GM18951 (cell line): ENCODE data around the gene BRD7.

Experiments used
- POLR2A ChIP-seq: IDR thresholded peaks from 4 replicates; pipeline ENCODE4 v1.6.1; 2011; ENCODE audit warnings: mild to moderate bottlenecking; ENCODE audit not compliant: insufficient read length, insufficient read depth; ENCODE audit errors: extremely low read depth
- in situ Hi-C: fragments of 300-500 bp; cut with MboI; formaldehyde crosslinking; loops from one replicate; pipeline ENCODE4 v1.12.0; 2022; ENCODE audit warnings: low sequenced_read_pairs, mixed read lengths, inconsistent platforms; ENCODE audit not compliant: unreplicated experiment

BRD7 gene

GRCh38 chr16:50314665-50315064 is 54.1 kb downstream of the BRD7 start:
- no peak for TF ChIP-seq POLR2A
- in situ Hi-C loops: no loop called here

GRCh38 chr16:50313596-50314478 is 55.0 kb downstream of the BRD7 start:
- TF ChIP-seq POLR2A: no peak
- in situ Hi-C loops: no loop called here

- no peak for TF ChIP-seq POLR2A
- in situ Hi-C loops: no loop called here
These were observed 56.8 kb downstream of the BRD7 start for GRCh38 chr16:50311891-50312501.

- in situ Hi-C loops: no loop called here
- TF ChIP-seq POLR2A: no peak
These were observed 57.7 kb downstream of the BRD7 start for GRCh38 chr16:50311134-50311528.

GRCh38 chr16:50310308-50311133 is 58.3 kb downstream of the BRD7 start:
- in situ Hi-C loops: no loop called here
- no peak for TF ChIP-seq POLR2A

GRCh38 chr16:50309527-50310307 is 59.1 kb downstream of the BRD7 start:
- in situ Hi-C loops: no loop called here
- no peak for TF ChIP-seq POLR2A

- in situ Hi-C loops: no loop called here
- no peak for TF ChIP-seq POLR2A
These were observed 59.6 kb downstream of the BRD7 start for GRCh38 chr16:50309156-50309526.

GRCh38 chr16:50308237-50308965 is 60.4 kb downstream of the BRD7 start:
- in situ Hi-C loops: no loop called here
- TF ChIP-seq POLR2A: no peak

- TF ChIP-seq POLR2A: no peak
- in situ Hi-C loops: no loop called here
These were observed 62.5 kb downstream of the BRD7 start for GRCh38 chr16:50306287-50306686.

- in situ Hi-C loops: no loop called here
- TF ChIP-seq POLR2A: no peak
These were observed 63.2 kb downstream of the BRD7 start for GRCh38 chr16:50305441-50306061.

GRCh38 chr16:50304467-50305440 is 64.0 kb downstream of the BRD7 start:
- TF ChIP-seq POLR2A: no peak
- in situ Hi-C loops: no loop called here
